ENCODE results near the gene PC. TPM values are rescaled to one million over a fixed set of nuclear protein-coding genes. Genes with fewer than 3 reads are reported as not detected.

PC gene
- total RNA-seq, 1 donor from 2014 or later, result 10.5 TPM

- Histone ChIP-seq H3K4me2 (ENCODE audit: low read length) (no peak overlapping the region), H3K79me2 (ENCODE audit: insufficient read depth, low read length) (no peaks in the 10 kb centered on the region), H3K36me3 (ENCODE audit: insufficient read depth, low read length) (no peaks in the 10 kb centered on the region), H2AFZ (ENCODE audit: low read depth, low read length) (no peak overlapping the region), H3K4me1 (ENCODE audit: insufficient read depth, low read length) (no peaks in the 10 kb centered on the region), H3K27me3 (ENCODE audit: insufficient read depth, low read length) (no peaks in the 10 kb centered on the region), H4K20me1 (ENCODE audit: insufficient read depth, low read length) (no peaks in the 10 kb centered on the region), H3K27ac (ENCODE audit: low read depth, low read length) (no peak overlapping the region), H3K9ac (ENCODE audit: low read length) (no peak overlapping the region), H3K4me3 (ENCODE audit: insufficient read depth, low read depth, low read length) (no peak overlapping the region), H3K9me3 (ENCODE audit: insufficient read depth, low read depth, low read length) (no peaks in the 10 kb centered on the region)
- DNase-seq (ENCODE audit: low read depth) (no peak), FAIRE-seq (no peak)
- H3K9me3 Mint-ChIP-seq (ENCODE audit: unreplicated experiment), result no peaks in the 10 kb centered on the region
- TF ChIP-seq EZH2 (IDR thresholded peaks at IDR 0.05; ENCODE audit: insufficient read depth, low read length) (no peak), CTCF (IDR thresholded peaks at IDR 0.05; ENCODE audit: insufficient read depth, low read depth, low read length) (no peak)
- H3K36me3 Mint-ChIP-seq (ENCODE audit: low read depth, unreplicated experiment), result peaks cover 1% of the 10 kb centered on the region
- no peak overlapping the region for H3K4me3 Mint-ChIP-seq (ENCODE audit: unreplicated experiment)
- H3K4me1 Mint-ChIP-seq (ENCODE audit: low read depth, unreplicated experiment), result no peaks in the 10 kb centered on the region
- H3K27ac Mint-ChIP-seq (ENCODE audit: unreplicated experiment), result no peak overlapping the region
- peaks cover 4% of the 10 kb centered on the region for H3K27me3 Mint-ChIP-seq (ENCODE audit: low read depth, unreplicated experiment)
Observed at GRCh38 chr11:66868726-66869566, 89.2 kb downstream of the PC start.

GRCh38 chr11:66868082-66868725 is 90.0 kb downstream of the PC start:
- no peaks in the 10 kb centered on the region for H3K9me3 Mint-ChIP-seq (ENCODE audit: unreplicated experiment)
- H3K4me3 Mint-ChIP-seq (ENCODE audit: unreplicated experiment), result no peak overlapping the region
- H3K9ac ChIP-seq (ENCODE audit: low read length), result no peak overlapping the region
- TF ChIP-seq CTCF (IDR thresholded peaks at IDR 0.05; ENCODE audit: insufficient read depth, low read depth, low read length) (no peak), EZH2 (IDR thresholded peaks at IDR 0.05; ENCODE audit: insufficient read depth, low read length) (no peak)
- no peak overlapping the region for H3K4me2 ChIP-seq (ENCODE audit: low read length)
- no peaks in the 10 kb centered on the region for H3K9me3 ChIP-seq (ENCODE audit: insufficient read depth, low read depth, low read length)
- peaks cover 1% of the 10 kb centered on the region for H3K36me3 Mint-ChIP-seq (ENCODE audit: low read depth, unreplicated experiment)
- no peak overlapping the region for H3K4me3 ChIP-seq (ENCODE audit: insufficient read depth, low read depth, low read length)
- H3K4me1 ChIP-seq (ENCODE audit: insufficient read depth, low read length), result no peaks in the 10 kb centered on the region
- H4K20me1 ChIP-seq (ENCODE audit: insufficient read depth, low read length), result no peaks in the 10 kb centered on the region
- no peaks in the 10 kb centered on the region for H3K36me3 ChIP-seq (ENCODE audit: insufficient read depth, low read length)
- H3K27me3 Mint-ChIP-seq (ENCODE audit: low read depth, unreplicated experiment), result peaks cover 4% of the 10 kb centered on the region
- DNase-seq (ENCODE audit: low read depth) (no peak), FAIRE-seq (no peak)
- no peaks in the 10 kb centered on the region for H3K4me1 Mint-ChIP-seq (ENCODE audit: low read depth, unreplicated experiment)
- H2AFZ ChIP-seq (ENCODE audit: low read depth, low read length), result no peak overlapping the region
- H3K27me3 ChIP-seq (ENCODE audit: insufficient read depth, low read length), result no peaks in the 10 kb centered on the region
- H3K27ac Mint-ChIP-seq (ENCODE audit: unreplicated experiment), result no peak overlapping the region
- no peak overlapping the region for H3K27ac ChIP-seq (ENCODE audit: low read depth, low read length)
- H3K79me2 ChIP-seq (ENCODE audit: insufficient read depth, low read length), result no peaks in the 10 kb centered on the region

Data from astrocyte (in vitro differentiated cells and primary cell).